Measurements from ENCODE around the gene MECR.

MECR gene

DNA sequence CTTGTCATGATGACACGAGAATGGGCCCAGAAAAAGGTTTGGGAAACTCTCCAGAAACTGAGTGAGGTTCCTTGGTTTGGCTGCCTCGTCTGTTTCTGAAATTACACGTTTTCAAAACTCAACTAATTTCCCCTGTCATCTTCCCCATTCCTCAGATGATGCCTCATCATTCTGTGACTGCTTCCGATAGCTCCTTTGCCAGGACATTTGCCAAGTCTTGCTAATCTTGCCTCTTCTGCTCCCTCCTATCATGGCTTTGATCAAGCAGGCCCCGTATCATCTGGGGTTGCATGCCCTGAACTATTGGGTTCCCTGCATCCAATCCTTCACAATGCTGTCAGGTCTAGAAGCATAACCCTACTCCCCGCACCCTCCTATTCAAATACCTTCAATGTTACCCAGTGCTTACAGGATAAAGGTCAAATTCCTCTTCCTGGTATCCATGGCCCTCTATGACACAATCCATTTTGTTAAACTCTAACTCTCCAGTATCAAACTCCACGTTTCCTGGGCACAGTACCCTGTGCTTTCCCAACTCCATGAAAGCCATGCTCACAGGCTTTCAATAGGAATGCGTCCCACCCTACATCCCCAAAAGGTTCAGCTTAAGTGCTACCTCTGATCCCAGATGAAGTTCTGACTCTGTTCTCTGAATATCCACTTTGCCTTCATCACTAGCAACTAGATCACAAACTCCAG is 84.8 kb downstream of the MECR start:
- in situ Hi-C loops (cut with HindIII; ENCODE audit: low sequenced_read_pairs): no loop called here

DNA sequence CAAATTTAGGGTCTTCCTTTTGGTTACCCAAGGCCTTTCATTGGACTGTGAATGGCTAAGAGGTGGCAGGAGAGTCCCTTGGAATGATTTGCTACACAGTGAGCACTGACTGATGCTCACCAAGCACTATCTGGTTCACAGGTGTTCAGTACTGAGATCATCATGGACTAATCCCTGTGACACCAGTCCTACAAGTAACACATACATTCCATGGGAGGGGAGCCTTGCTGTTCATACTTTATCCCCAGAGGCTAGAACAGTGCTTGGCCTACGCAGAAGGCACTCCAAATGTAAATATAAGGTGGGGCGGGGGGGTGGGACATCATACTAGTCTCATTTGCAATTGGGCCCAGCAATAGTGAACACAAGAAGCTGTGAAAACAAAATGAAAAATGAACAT is 86.6 kb downstream of the MECR start:
- in situ Hi-C loops (cut with HindIII; ENCODE audit: low sequenced_read_pairs): no loop called here

DNA sequence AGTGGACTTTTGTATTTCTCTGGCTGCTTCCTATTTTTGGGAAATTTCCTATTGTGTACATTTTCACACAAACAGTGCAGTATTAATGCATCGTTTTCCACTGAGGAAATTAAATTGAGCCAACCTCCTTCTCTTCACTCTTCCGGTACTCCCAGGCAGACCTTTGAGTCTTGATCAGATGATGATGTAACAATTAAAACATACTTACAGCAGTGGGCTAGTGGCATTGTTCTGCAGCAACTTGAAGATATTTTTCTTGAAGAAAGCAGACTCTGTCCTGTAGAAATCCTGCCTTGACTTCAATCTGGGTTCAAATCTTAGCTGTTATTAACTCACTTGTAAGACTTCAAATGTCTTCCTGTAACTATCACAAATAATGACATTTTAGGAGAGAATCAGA is 88.0 kb downstream of the MECR start:
- in situ Hi-C loops (cut with HindIII; ENCODE audit: low sequenced_read_pairs): no loop called here
